ENCODE measurements around the gene PHF23. TPM values are rescaled to one million over a fixed set of nuclear protein-coding genes. Genes with fewer than 3 reads are reported as not detected.
A peak's percentile ranks its signal among the peaks of the same experiment; 100 is the strongest.

Gene PHF23
- total RNA-seq, 6 experiments from 2014 or later, result 57.0 to 75.0 (median 68.2) TPM

DNA sequence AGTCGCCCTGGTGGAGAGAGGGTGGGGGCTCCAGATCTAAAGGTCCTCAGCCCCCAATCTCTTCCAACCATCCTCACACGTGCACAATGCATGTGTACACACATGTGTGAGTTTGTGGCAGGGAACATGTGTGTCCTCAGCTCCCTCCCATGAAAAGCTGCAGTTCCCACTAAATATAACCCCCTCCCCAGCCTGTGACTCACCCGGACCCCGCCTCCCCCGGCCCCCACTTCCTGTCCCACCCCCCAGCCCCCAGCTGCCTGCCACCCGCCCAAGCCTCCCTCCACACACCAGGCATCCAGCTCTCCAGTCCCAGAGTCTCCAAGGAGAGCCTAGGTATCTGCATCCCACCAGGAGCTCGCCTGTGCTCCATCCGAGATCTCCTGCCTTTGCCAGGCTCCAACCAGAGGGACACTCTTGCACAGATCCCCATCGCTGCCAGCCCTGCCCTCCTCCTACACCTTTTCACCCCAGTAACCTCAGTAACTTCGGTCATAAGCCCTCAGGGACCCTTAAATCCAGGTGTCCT lies 23.5 kb downstream of the PHF23 start:
- peaks cover 75% of the 10 kb centered on the region for H3K4me1 Mint-ChIP-seq (ENCODE audit: low read depth)
- H3K27me3 Mint-ChIP-seq (ENCODE audit: insufficient read depth), result peaks cover 22% of the 10 kb centered on the region
- peaks cover 13% of the 10 kb centered on the region for H3K36me3 Mint-ChIP-seq (ENCODE audit: low read depth)
- H3K4me3 Mint-ChIP-seq, result peak overlapping the region; percentile 88
- H3K27ac Mint-ChIP-seq, result peak overlapping the region; percentile 96
- no peak for TF ChIP-seq CTCF (IDR thresholded peaks at IDR 0.05)
- no peak for DNase-seq
- no peaks in the 10 kb centered on the region for H3K9me3 Mint-ChIP-seq

DNA sequence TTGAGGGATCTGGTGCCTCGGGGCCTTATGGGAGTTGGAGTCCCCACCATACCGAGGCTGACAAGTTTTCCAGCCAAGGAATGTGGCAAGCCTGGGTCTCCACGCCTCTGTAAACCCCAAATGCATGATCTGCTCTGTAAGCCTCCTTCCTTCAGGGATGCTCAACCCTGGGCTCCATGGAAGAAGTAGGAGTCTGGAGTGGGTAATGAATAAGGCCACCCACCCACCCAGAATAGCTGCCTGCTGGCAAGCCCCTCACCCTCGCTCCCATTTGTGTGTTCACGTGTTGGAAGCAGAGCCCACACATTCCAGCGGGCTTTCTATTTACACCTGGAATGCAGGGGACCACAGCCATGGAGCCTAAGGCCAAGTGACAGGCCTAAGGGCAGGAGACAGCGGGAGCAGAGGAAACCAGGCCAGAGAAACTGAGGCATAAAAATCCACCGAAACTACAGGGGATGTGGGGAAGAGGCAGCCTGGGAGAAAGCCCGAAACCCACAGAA lies 24.1 kb downstream of the PHF23 start:
- no peak; the same call in 1 of the 2 replicates for TF ChIP-seq CTCF (IDR thresholded peaks at IDR 0.05)
- Mint-ChIP-seq H3K4me1 (ENCODE audit: low read depth) (peaks cover 75% of the 10 kb centered on the region), H3K36me3 (ENCODE audit: low read depth) (peaks cover 8% of the 10 kb centered on the region), H3K27me3 (ENCODE audit: insufficient read depth) (peaks cover 17% of the 10 kb centered on the region), H3K27ac (peak overlapping the region; percentile 96), H3K9me3 (no peaks in the 10 kb centered on the region), H3K4me3 (peak overlapping the region; percentile 88)
- DNase-seq, result no peak

GRCh38 chr17:7214300-7215135 lies 24.7 kb downstream of the PHF23 start:
- peak overlapping the region; percentile 96 for H3K27ac Mint-ChIP-seq
- peaks cover 75% of the 10 kb centered on the region for H3K4me1 Mint-ChIP-seq (ENCODE audit: low read depth)
- DNase-seq, result peak; percentile 94
- peaks cover 14% of the 10 kb centered on the region for H3K27me3 Mint-ChIP-seq (ENCODE audit: insufficient read depth)
- peak; percentile 72 for TF ChIP-seq CTCF (IDR thresholded peaks at IDR 0.05)
- H3K4me3 Mint-ChIP-seq, result peak overlapping the region; percentile 88
- H3K9me3 Mint-ChIP-seq, result no peaks in the 10 kb centered on the region
- H3K36me3 Mint-ChIP-seq (ENCODE audit: low read depth), result peaks cover 7% of the 10 kb centered on the region

- Mint-ChIP-seq H3K27me3 (ENCODE audit: insufficient read depth) (peaks cover 12% of the 10 kb centered on the region), H3K4me1 (ENCODE audit: low read depth) (peaks cover 69% of the 10 kb centered on the region)
- peak; percentile 67 for DNase-seq
These were observed 25.4 kb downstream of the PHF23 start for GRCh38 chr17:7213895-7214299.

More at GRCh38 chr17:7213895-7214299, 25.4 kb downstream of the PHF23 start:
- Mint-ChIP-seq H3K36me3 (ENCODE audit: low read depth) (peaks cover 7% of the 10 kb centered on the region), H3K27ac (peak overlapping the region; percentile 96), H3K9me3 (no peaks in the 10 kb centered on the region), H3K4me3 (peak overlapping the region; percentile 88)
- peak; percentile 72 for TF ChIP-seq CTCF (IDR thresholded peaks at IDR 0.05)
